ENCODE data around the gene STX18.
"Not testable (repeated sequence)": the region's sequence is repeated elsewhere in the genome, so short reads cannot be mapped to it uniquely, and the experiment has no call there.

Gene STX18

DNA sequence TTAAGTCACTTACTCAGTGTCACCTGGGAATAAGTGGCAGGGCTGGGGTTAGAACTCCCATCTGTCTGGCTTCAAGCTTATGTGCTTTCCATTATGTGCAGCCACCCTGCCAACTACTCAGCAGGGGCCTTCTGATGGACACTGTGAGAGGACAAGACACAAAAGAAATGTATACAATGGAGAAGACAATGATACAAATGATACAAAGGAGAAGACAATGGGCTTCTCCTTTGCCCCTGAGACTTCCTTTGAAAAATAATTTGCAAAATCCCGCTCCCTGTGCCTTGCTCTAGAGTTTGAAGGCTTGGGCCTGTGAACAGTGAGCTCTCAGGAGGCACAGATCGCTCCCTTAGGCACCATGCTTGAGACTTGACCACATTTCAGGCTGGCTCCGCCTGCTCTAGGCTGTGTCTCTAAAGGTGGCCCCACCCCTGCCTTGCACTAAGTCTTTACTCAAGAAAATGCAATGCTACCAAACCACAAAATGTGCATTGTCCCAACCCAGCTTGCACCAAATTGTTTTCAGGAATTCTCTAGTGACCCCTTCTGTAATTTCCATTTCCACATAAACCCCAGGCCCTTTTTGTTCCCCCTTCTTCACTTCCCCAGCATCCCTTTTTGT is 27.1 kb upstream of the STX18 start:
- FAIRE-seq (no peak), DNase-seq (ENCODE audit: insufficient read length, low spot score) (no peak)
- TF ChIP-seq POLR2A (IDR thresholded peaks at IDR 0.05; ENCODE audit: low read depth, low read length) = no peak

DNA sequence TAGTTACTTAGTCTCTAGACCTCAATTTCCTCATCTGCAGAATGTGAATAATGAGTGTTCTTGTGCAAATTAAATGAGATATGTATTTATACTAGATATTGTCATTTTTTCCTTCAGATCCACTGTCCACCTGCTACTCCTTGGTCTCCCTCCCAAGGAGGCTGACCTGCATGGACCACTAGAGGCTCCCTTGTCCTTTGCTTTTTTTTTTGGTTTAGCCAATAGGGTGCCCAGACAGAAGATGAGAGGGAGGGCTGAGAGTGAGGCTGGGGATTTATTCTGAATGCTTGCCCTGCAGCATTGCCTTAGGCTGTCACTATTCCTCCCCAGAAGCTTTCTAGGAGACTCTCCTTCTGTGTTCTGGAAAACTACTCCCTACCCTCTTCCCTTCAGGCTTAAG is 24.5 kb upstream of the STX18 start:
- not testable (repeated sequence) for DNase-seq (ENCODE audit: insufficient read length, low spot score); FAIRE-seq

DNA sequence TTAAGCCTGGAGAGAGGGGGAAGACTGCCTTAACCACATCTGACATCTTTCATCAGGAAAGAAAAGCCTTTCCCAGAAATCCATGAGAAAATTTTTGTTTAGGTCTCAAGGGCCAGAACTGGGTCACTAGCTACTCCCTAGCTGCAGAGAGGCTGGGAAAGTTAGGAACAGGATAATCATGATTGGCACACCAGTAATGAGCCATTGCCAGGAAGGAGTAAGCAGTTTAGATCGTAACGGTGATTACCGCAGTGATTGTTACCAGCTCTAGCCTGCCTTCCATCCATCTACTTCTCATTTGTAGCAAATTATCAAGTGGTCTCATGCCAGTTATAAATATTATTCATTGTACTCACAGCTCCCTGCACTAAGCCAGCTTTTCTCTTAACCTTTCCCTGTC is 22.7 kb upstream of the STX18 start:
- no peak for DNase-seq (ENCODE audit: insufficient read length, low spot score)
- no peak for TF ChIP-seq POLR2A (IDR thresholded peaks at IDR 0.05; ENCODE audit: low read depth, low read length)
- FAIRE-seq = no peak

DNA sequence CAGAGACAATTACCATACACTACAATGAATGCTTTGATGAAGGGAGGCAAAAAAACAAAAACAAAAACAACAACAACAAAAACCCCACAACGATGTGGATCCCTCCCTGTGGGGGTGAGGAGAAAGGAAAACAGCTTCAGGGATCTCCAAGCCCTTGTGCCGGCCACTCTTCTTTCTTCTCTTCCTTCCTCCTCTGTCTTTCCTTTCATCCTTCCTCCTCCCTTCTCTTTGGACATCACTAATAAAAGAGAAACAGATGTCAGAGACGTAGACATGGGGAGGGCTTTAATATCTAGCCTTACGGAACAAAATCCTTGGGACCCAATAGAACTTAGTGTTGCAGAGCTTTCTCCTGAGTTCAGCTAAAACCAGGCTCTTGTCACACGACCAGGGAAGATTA is 18.8 kb upstream of the STX18 start:
- no peak for FAIRE-seq

DNA sequence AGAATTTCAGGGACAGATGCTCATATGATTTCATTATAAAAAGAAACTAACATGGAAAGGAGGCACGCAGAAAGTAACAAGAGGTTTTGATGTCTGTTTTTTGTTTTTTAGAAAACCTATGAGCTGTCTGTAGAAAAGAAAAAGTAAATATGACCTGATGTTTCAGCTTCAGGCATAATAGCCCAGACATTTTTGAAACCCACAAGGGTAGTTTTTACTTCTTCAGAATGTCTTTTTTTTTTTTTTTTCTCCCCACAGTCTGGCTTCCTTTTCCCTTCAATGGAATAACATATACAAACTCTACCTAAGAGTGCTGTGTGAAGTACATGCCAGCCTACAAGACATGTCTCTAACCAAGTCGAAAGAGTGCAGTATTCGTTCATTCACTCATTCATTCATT is 18.3 kb upstream of the STX18 start:
- FAIRE-seq = no peak
- no peak for TF ChIP-seq POLR2A (IDR thresholded peaks at IDR 0.05; ENCODE audit: low read depth, low read length)
- no peak for DNase-seq (ENCODE audit: insufficient read length, low spot score)

More for the DNA sequence above, 18.8 kb upstream of the STX18 start:
- DNase-seq (ENCODE audit: insufficient read length, low spot score) = no peak
- TF ChIP-seq POLR2A (IDR thresholded peaks at IDR 0.05; ENCODE audit: low read depth, low read length) = no peak

DNA sequence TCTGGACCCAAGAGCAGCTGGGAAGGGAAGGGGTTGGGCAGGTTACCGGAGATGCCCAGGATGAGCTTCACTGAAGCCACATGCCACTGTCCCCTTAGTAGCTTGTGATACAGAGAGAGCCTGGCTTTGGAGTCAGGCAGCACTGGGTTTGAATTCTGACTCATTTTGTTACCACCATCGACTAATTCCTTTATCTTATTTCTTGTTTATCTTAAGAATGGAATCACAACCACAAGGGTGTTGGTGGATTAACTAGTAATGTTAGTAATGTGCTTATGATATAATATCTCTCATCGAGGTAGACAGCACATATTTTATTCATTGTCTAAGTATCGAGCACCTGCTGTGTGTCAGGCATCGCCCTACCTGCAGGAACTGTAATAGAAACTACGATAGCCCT is 17.7 kb upstream of the STX18 start:
- DNase-seq (ENCODE audit: insufficient read length, low spot score) = no peak
- no peak for TF ChIP-seq POLR2A (IDR thresholded peaks at IDR 0.05; ENCODE audit: low read depth, low read length)

DNA sequence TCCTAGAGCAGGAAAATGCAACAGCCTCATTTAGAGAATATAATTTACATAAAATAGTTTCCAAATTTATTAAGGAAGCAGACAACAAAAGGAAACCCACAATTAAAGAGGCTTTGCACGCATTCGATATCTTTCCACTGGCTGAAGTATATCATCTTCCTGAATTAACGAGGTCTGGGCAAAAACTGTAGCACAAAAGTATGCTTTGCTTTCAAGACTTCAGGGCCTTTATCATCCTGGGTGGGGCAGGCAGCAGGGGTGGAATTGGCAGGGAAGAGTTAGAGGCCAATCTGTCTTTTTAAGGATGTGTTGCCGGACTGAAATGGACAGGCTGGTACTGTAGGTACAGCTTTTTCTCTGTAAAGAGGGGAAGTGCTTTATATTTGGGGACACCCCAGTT is 17.0 kb upstream of the STX18 start:
- TF ChIP-seq POLR2A (IDR thresholded peaks at IDR 0.05; ENCODE audit: low read depth, low read length) = no peak
- no peak for FAIRE-seq

More for the DNA sequence above, 17.7 kb upstream of the STX18 start:
- FAIRE-seq = no peak

DNA sequence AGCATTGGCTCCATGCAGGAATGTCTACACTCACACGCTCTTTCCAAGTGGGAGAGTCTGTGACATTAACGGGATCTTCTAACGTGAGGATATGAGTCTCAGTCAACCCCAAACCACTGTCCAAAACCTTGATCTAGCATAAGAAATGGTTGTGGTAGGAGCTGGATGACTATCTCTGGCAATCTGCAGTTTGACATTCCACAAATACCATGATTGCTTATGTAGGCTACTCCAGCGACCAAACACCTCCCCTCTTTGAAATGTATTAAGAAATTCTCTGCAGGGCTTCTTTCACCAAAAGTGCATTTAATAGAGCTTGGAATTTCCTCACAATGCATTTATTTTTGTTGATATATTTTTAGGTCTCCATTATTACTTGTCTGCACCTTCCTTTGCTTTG is 14.1 kb upstream of the STX18 start:
- DNase-seq (ENCODE audit: insufficient read length, low spot score) (peak; percentile 33), FAIRE-seq (no peak)
- no peak for TF ChIP-seq POLR2A (IDR thresholded peaks at IDR 0.05; ENCODE audit: low read depth, low read length)

More for the DNA sequence above, 17.0 kb upstream of the STX18 start:
- no peak for DNase-seq (ENCODE audit: insufficient read length, low spot score)

DNA sequence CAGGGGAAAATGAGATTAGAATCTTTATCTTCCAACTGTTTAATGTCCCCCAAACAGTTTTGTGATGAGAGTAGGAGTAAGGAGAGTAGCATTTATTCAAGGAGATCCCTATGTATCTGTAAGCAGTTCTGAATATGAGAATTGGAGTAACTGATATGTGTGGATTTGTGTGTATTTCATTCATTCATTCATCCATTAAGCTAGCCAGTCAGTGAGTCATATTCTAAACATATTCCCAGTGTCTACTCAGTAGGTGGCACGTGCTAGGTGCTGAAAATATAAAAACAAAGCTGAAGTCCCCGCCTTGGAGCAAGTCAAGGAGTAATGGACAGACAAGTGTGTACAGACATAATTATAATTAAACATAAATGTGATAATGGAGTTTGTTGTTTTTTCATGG is 12.4 kb upstream of the STX18 start:
- TF ChIP-seq POLR2A (IDR thresholded peaks at IDR 0.05; ENCODE audit: low read depth, low read length) = no peak
- FAIRE-seq = no peak
- DNase-seq (ENCODE audit: insufficient read length, low spot score) = no peak

DNA sequence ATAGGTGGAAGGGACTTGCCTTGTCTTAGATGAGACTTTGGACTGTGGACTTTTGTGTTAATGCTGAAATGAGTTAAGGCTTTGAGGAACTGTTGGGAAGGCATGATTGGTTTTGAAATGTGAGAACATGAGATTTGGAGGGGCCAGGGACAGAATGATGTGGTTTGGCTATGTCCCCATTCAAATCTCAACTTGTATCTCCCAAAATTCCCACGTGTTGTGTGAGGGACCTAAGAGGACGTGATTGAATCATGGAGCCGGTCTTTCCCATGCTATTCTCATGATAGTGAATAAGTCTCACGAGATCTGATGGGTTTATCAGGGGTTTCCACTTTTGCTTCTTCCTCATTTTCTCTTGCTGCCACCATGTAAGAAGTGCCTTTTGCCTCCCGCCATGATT is 10.2 kb upstream of the STX18 start:
- not testable (repeated sequence) for DNase-seq (ENCODE audit: insufficient read length, low spot score); FAIRE-seq

DNA sequence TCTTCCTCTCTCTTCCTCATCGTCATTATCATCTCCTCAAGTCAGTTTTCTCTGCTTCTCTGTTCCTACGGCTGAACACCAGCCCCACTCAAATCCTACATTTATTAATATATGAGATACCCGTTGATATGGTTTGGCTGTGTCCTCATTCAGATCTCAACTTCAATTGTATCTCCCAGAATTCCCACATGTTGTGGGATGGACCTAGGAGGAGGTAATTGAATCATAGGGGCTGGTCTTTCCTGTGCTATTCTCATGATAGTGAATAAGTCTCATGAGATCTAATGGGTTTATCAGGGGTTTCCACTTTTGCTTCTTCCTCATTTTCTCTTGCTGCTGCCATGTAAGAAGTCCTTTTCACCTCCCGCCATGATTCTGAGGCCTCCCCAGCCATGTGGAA is 8.3 kb upstream of the STX18 start:
- not testable (repeated sequence) for FAIRE-seq; DNase-seq (ENCODE audit: insufficient read length, low spot score)

DNA sequence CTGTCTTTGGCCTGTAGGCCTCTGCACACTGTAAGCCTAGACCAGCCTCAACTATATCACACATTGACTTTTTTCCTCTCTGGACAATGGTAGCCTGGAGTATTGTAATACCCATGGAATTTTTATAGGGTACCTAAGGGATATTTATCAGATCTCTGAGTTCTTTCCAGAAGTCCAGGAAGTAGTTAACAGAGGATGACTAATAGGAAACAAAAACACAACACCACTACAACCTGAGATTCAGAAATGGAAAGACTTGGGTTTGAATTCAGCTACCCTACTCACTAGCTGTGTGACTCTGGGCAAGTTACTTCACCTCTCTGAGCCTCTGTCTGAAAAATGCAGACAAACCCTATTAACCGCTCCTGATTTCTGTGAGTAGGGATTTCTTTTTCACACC is 7.7 kb upstream of the STX18 start:
- no peak for TF ChIP-seq POLR2A (IDR thresholded peaks at IDR 0.05; ENCODE audit: low read depth, low read length)
- FAIRE-seq = no peak

DNA sequence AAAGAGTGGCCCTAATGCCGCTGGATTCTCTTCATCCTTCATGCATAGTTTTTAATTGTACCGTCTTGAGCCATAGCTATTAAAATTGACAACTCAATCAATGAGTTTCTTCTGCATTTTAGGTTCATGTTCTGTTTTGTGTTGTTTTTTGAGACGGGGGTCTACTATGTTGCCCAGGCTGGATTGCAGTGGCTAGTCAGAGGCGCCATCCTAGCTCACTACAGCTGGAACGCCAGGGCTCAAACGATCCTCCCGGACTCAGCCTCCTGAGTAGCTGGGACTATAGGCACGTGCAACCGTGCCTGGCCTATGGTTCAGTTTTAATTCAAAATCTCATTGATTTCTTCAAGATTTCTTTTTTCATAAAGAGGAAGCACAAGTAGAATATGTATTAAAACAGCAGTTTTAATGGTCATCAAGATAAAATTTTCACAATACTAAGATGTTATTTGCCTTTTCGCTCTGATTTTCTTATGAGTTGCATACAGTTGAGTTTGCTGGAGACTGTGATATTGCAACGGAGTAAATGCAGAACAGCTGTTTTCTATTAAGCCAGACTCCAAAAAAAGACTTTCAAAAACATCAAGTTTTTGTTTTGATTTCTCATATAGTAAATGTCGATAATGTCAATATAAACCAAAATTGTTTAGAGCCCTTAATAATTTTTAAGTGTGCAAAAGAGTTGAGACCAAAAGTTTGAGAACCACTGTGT is 1.1 kb upstream of the STX18 start:
- no peak for FAIRE-seq
- no peak for TF ChIP-seq POLR2A (IDR thresholded peaks at IDR 0.05; ENCODE audit: low read depth, low read length)
- no peak for DNase-seq (ENCODE audit: insufficient read length, low spot score)

More for the DNA sequence above, 7.7 kb upstream of the STX18 start:
- DNase-seq (ENCODE audit: insufficient read length, low spot score) = no peak

DNA sequence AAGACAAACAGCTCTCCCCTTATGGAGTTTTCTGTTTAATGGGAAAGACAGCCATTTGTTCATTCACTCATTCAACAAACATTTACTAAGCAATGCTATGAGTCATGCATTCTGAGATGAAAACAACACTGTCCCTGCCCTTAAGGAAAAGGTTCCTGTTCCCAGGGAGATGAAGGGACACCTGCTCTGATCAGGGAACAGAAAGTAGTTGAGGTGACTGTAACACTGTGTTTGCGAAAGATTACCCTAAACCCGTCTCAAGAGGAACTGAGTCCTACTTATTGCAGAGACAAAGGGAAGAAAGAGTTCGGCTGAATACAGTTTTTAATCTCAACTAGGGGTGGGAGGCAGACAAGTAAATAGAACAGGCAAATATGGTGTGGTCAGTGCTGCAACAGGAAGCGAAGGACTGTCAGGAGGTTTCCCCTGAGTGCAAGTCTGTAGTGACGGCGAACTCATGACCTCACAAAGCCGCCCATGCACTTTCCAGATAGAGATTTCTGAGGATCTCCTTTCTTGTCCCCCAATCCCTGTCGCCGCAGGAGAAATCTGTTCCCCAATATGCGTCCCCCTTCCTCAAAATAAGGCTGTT is 712 bp downstream of the STX18 start:
- FAIRE-seq = no peak
- no peak for DNase-seq (ENCODE audit: insufficient read length, low spot score)
- TF ChIP-seq POLR2A (IDR thresholded peaks at IDR 0.05; ENCODE audit: low read depth, low read length) = no peak

DNA sequence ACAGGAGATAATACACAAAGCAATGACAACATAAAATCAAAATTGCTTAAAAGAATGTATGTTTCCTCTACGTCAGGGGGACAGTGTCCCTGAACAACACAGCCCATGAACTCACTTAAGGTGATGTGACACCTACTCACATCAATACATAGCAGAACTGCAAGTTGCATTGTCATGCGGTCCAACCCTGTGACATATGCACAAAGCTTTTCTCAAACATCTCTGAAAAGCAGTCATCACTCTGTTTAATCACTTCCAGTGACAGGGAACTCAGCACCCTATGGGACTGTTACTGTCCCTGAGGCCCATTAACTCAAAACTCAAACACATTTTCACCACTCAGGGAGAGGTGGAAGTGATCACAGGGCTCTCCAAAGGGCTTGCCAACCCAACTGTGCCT is 2.4 kb downstream of the STX18 start:
- no peak for TF ChIP-seq POLR2A (IDR thresholded peaks at IDR 0.05; ENCODE audit: low read depth, low read length)
- no peak for FAIRE-seq
- no peak for DNase-seq (ENCODE audit: insufficient read length, low spot score)

All from H54 (cell line).